Nephron progenitor cell (in vitro differentiated cells): ENCODE measurements around the gene RCSD1.

Experiments
- DNase-seq: peaks from one replicate; pipeline ENCODE4 v3.0.0; 2021
- H3K27ac Mint-ChIP-seq: 2 replicates; pipeline ENCODE4 v1.8.0; 2021; ENCODE audit warnings: mild to moderate bottlenecking, moderate library complexity, mixed read lengths
- H3K27me3 Mint-ChIP-seq: 2 replicates; pipeline ENCODE4 v1.8.0; 2021; ENCODE audit warnings: mild to moderate bottlenecking, low read depth, mixed read lengths; ENCODE audit not compliant: poor library complexity
- H3K36me3 Mint-ChIP-seq: 2 replicates; pipeline ENCODE4 v1.8.0; 2021; ENCODE audit warnings: low read depth, mixed read lengths
- H3K4me1 Mint-ChIP-seq: 2 replicates; pipeline ENCODE4 v1.8.0; 2021; ENCODE audit warnings: mixed read lengths
- H3K4me3 Mint-ChIP-seq: 2 replicates; pipeline ENCODE4 v1.8.0; 2021; ENCODE audit warnings: mild to moderate bottlenecking, moderate library complexity, mixed read lengths
- H3K9me3 Mint-ChIP-seq: 2 replicates; pipeline ENCODE4 v1.8.0; 2021; ENCODE audit warnings: mild to moderate bottlenecking, moderate library complexity, mixed read lengths
- TF ChIP-seq, protein P1 (sequence below): fragments of 200-600 bp; sonication (generic); IDR thresholded peaks from 2 replicates; pipeline ENCODE4 v1.5.0; 2021; ENCODE audit warnings: antibody characterized with exemption

The RCSD1 gene

GRCh38 chr1:167634435-167634834 lies 4.4 kb downstream of the RCSD1 start:
- H3K4me3 Mint-ChIP-seq: no peak overlapping the region
- H3K4me1 Mint-ChIP-seq: peaks cover 60% of the 10 kb centered on the region
- no peak overlapping the region for H3K27ac Mint-ChIP-seq
- TF ChIP-seq, protein P1, sequence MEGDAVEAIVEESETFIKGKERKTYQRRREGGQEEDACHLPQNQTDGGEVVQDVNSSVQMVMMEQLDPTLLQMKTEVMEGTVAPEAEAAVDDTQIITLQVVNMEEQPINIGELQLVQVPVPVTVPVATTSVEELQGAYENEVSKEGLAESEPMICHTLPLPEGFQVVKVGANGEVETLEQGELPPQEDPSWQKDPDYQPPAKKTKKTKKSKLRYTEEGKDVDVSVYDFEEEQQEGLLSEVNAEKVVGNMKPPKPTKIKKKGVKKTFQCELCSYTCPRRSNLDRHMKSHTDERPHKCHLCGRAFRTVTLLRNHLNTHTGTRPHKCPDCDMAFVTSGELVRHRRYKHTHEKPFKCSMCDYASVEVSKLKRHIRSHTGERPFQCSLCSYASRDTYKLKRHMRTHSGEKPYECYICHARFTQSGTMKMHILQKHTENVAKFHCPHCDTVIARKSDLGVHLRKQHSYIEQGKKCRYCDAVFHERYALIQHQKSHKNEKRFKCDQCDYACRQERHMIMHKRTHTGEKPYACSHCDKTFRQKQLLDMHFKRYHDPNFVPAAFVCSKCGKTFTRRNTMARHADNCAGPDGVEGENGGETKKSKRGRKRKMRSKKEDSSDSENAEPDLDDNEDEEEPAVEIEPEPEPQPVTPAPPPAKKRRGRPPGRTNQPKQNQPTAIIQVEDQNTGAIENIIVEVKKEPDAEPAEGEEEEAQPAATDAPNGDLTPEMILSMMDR: no peak
- peaks cover 29% of the 10 kb centered on the region for H3K27me3 Mint-ChIP-seq
- H3K9me3 Mint-ChIP-seq: no peaks in the 10 kb centered on the region
- DNase-seq: no peak
- no peaks in the 10 kb centered on the region for H3K36me3 Mint-ChIP-seq

GRCh38 chr1:167635156-167635648 lies 5.2 kb downstream of the RCSD1 start:
- Mint-ChIP-seq H3K27me3 (peaks cover 23% of the 10 kb centered on the region), H3K9me3 (no peaks in the 10 kb centered on the region), H3K36me3 (no peaks in the 10 kb centered on the region), H3K4me3 (peak overlapping the region; percentile 62), H3K4me1 (peaks cover 56% of the 10 kb centered on the region), H3K27ac (no peak overlapping the region)
- DNase-seq: peak; percentile 62
- TF ChIP-seq, protein P1: no peak

DNA sequence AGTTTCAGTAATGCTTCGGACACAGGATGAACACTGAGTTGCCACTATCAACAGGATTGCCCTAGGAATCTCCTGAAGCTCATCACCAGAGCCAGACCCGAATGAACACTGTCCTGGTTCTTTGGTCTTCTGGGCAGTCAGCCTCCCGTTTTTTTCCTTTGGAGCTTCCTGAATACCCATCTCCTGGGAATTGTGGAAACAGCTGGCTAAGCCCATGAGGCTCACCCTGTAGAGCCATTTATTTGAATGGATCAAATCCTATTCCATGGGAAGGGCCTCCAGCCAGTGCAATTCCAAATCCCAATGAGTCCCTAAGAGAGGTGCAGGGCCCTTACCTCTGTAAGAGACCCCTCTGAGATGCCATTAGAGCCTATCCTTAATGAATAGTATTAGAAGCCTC lies 5.9 kb downstream of the RCSD1 start:
- Mint-ChIP-seq H3K27me3 (peaks cover 16% of the 10 kb centered on the region), H3K27ac (no peak overlapping the region)

DNA sequence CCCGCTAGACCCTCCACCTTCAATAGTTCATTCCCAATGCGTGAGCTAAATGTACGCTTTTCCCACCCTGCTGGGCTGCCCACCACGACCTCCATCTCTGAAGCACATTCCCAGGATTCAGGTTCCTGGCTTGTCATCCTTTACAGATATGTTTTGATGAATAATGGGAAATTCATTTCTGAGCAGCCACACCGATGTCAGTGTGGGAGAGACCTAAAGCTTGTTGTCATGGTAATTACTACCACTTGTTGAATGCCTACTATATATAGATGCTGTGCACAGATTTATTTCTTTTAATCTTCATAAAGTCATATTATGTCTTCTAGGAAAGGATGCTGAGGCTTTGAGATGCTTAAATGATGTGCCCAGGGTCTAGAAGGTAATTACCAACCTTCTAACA lies 8.0 kb downstream of the RCSD1 start:
- Mint-ChIP-seq H3K4me3 (no peak overlapping the region), H3K36me3 (no peaks in the 10 kb centered on the region), H3K27ac (no peak overlapping the region), H3K27me3 (peaks cover 8% of the 10 kb centered on the region), H3K4me1 (peaks cover 32% of the 10 kb centered on the region), H3K9me3 (no peaks in the 10 kb centered on the region)
- TF ChIP-seq, protein P1: no peak
- DNase-seq: no peak

More for the DNA sequence above, 5.9 kb downstream of the RCSD1 start:
- Mint-ChIP-seq H3K9me3 (no peaks in the 10 kb centered on the region), H3K4me3 (no peak overlapping the region), H3K36me3 (no peaks in the 10 kb centered on the region), H3K4me1 (peaks cover 49% of the 10 kb centered on the region)
- no peak for DNase-seq
- TF ChIP-seq, protein P1: no peak

- TF ChIP-seq, protein P1: no peak
- no peak overlapping the region for H3K4me3 Mint-ChIP-seq
- no peak for DNase-seq
- H3K9me3 Mint-ChIP-seq: no peaks in the 10 kb centered on the region
- H3K27ac Mint-ChIP-seq: no peak overlapping the region
- peaks cover 10% of the 10 kb centered on the region for H3K27me3 Mint-ChIP-seq
- H3K36me3 Mint-ChIP-seq: no peaks in the 10 kb centered on the region
- H3K4me1 Mint-ChIP-seq: peaks cover 18% of the 10 kb centered on the region
Observed at GRCh38 chr1:167640051-167640450, 10.0 kb downstream of the RCSD1 start.

DNA sequence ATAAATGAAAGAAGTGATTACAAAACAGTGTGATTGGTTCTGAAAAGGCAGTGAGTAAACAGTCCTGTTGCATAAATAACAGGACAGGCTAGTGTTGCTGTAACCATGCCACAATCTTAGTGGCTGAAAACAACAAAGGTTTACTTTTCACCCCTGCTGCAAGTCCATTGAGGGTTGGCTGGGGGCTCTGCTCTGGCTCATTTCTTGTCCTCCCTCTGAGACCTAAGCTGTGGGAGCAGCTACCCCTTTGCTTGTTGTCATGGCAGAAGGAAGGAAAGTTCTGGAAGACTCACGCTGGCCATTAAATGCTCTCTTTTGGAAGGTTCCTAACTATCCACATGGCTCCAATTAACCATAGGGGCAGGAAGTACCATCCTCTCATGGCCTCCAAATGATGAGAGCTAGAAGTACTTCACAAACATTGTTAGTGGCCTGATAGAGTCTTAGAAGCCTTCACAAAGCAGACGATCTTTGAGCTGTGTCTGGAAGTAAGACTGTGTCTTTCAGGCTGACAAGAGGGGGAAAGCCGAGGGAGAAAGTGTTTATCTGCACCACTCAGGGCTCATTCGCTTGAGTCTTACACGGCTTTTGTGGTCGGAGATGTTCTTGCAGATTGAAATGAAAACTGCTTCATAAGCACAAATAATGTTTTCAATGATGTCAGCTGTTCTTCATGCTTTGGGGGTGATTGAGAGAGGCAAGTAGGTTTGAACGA lies 11.9 kb downstream of the RCSD1 start:
- Mint-ChIP-seq H3K27me3 (peaks cover 10% of the 10 kb centered on the region), H3K36me3 (no peaks in the 10 kb centered on the region), H3K4me3 (no peak overlapping the region), H3K4me1 (peaks cover 13% of the 10 kb centered on the region), H3K9me3 (no peaks in the 10 kb centered on the region), H3K27ac (no peak overlapping the region)
- DNase-seq: no peak
- TF ChIP-seq, protein P1: no peak
